Natural killer cell (primary cell): ENCODE measurements around the gene STEAP2. TPM values are rescaled to one million over a fixed set of nuclear protein-coding genes. Genes with fewer than 3 reads are reported as not detected.

ENCODE experiments used
- ATAC-seq, 3 donors: fragments of 150-1000 bp in 2 of 3; fragments of 200-7000 bp in 1 of 3; cut with Tn5 transposase; 1 replicate in 1 of 3; 2 replicates in 2 of 3; pipeline ENCODE4 v1.10.0; 2021; ENCODE audit warnings: mild to moderate bottlenecking in 2 of 3, moderate library complexity in 2 of 3
- DNase-seq, 2 donors: peaks; one replicate each; pipeline versions ENCODE4 v3.0.0 to v3.0.0-alpha.2; 2013 to 2021; ENCODE audit warnings: mixed read lengths in 1 of 2
- H3K27ac ChIP-seq: one replicate; pipeline ENCODE4 v1.5.1; 2013; ENCODE audit warnings: mild to moderate bottlenecking, low read length
- H3K27me3 ChIP-seq: one replicate; pipeline ENCODE4 v1.6.1; 2013; ENCODE audit warnings: low read length; ENCODE audit not compliant: control insufficient read depth, insufficient read depth
- H3K36me3 ChIP-seq: one replicate; pipeline ENCODE4 v1.6.1; 2013; ENCODE audit warnings: low read length; ENCODE audit not compliant: control insufficient read depth, insufficient read depth
- H3K4me1 ChIP-seq: one replicate; pipeline ENCODE4 v1.6.1; 2013; ENCODE audit warnings: low read length; ENCODE audit not compliant: control insufficient read depth, insufficient read depth
- H3K4me3 ChIP-seq: one replicate; pipeline ENCODE4 v1.5.1; 2013; ENCODE audit warnings: low read length
- H3K9me3 ChIP-seq: one replicate; pipeline ENCODE4 v1.6.1; 2013; ENCODE audit warnings: low read length; ENCODE audit not compliant: control insufficient read depth, insufficient read depth
- H3K27ac Mint-ChIP-seq, 2 donors: one replicate each; pipeline ENCODE4 v1.8.0; 2022; ENCODE audit warnings: mild to moderate bottlenecking in 2 of 2, mixed read lengths in 2 of 2, moderate library complexity in 1 of 2
- H3K27me3 Mint-ChIP-seq, 2 donors: one replicate each; pipeline ENCODE4 v1.8.0; 2022; ENCODE audit warnings: low read depth in 2 of 2, mixed read lengths in 2 of 2
- H3K36me3 Mint-ChIP-seq: one replicate; pipeline ENCODE4 v1.8.0; 2022; ENCODE audit warnings: mixed read lengths
- H3K4me1 Mint-ChIP-seq, 2 donors: one replicate each; pipeline ENCODE4 v1.8.0; 2022; ENCODE audit warnings: mixed read lengths in 2 of 2
- H3K4me3 Mint-ChIP-seq: one replicate; pipeline ENCODE4 v1.8.0; 2022; ENCODE audit warnings: mild to moderate bottlenecking, moderate library complexity, mixed read lengths
- H3K9me3 Mint-ChIP-seq, 2 donors: one replicate each; pipeline ENCODE4 v1.8.0; 2022; ENCODE audit warnings: mixed read lengths in 2 of 2
- WGBS: methylation state at CpG from one replicate; pipeline ENCODE4 v1.1.7; 2013; ENCODE audit warnings: missing lambda C conversion rate; ENCODE audit not compliant: insufficient coverage; 5-methylcytosine and 5-hydroxymethylcytosine counted together
- intact Hi-C: fragments of 100-400 bp; cut with micrococcal nuclease; formaldehyde crosslinking; loops from one replicate; pipeline ENCODE4 v1.14.2; 2022
- total RNA-seq, 4 donors: library from RNA; stranded (reverse); fragments of 120-200 nt in 1 of 4; gene quantifications; one replicate each; pipeline versions ENCODE4 v1.2.3 to v1.2.4, GENCODE V29; 2013 to 2022
- TF ChIP-seq, protein P1 (sequence below): fragments of 200-600 bp; IDR thresholded peaks from one replicate; pipeline ENCODE4 v1.8.0; 2022; ENCODE audit warnings: antibody characterized with exemption

STEAP2 gene
- total RNA-seq, 3 donors from 2014 or later (not counting 1 experiment from before 2014, with no cell fraction given) = 0.05 to 0.16 TPM; not detected in 1

DNA sequence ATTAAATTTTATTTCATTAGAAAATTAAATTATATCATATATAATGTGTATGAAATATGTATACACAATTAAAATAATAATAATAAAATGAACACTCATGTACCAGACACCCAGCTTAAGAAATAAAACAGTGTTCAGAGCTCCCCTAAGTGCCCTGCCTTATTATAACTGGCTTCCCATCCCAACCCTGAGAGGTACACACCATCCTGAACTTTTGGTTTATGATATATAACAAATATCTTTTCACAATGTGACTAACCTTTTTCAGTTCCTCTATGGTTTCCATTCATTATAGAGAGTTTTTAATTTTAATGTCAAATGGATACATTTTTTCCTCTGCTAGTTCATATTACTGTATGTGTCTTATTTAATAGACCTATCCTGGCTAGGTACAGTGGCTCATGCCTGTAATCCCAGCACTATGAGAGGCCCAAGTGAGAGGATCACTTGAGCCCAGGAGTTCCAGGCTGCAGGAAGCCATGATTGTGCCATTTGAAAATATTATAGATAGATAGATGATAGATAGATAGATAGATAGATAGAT, 24.0 kb upstream of the STEAP2 start:
- Histone ChIP-seq H3K9me3 (peaks cover 9% of the 10 kb centered on the region), H3K36me3 (no peaks in the 10 kb centered on the region), H3K4me3 (no peak overlapping the region), H3K27ac (no peak overlapping the region), H3K27me3 (no peaks in the 10 kb centered on the region), H3K4me1 (no peaks in the 10 kb centered on the region)
- Mint-ChIP-seq H3K4me1 (no peaks in the 10 kb centered on the region), H3K27me3 (no peaks in the 10 kb centered on the region), H3K9me3 (no peaks in the 10 kb centered on the region), H3K4me3 (no peak overlapping the region), H3K36me3 (no peaks in the 10 kb centered on the region), H3K27ac (no peak overlapping the region)
- TF ChIP-seq, protein P1, sequence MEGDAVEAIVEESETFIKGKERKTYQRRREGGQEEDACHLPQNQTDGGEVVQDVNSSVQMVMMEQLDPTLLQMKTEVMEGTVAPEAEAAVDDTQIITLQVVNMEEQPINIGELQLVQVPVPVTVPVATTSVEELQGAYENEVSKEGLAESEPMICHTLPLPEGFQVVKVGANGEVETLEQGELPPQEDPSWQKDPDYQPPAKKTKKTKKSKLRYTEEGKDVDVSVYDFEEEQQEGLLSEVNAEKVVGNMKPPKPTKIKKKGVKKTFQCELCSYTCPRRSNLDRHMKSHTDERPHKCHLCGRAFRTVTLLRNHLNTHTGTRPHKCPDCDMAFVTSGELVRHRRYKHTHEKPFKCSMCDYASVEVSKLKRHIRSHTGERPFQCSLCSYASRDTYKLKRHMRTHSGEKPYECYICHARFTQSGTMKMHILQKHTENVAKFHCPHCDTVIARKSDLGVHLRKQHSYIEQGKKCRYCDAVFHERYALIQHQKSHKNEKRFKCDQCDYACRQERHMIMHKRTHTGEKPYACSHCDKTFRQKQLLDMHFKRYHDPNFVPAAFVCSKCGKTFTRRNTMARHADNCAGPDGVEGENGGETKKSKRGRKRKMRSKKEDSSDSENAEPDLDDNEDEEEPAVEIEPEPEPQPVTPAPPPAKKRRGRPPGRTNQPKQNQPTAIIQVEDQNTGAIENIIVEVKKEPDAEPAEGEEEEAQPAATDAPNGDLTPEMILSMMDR = no peak
- DNase-seq (no peak), ATAC-seq (no peak)
- intact Hi-C loops = no loop called here

DNA sequence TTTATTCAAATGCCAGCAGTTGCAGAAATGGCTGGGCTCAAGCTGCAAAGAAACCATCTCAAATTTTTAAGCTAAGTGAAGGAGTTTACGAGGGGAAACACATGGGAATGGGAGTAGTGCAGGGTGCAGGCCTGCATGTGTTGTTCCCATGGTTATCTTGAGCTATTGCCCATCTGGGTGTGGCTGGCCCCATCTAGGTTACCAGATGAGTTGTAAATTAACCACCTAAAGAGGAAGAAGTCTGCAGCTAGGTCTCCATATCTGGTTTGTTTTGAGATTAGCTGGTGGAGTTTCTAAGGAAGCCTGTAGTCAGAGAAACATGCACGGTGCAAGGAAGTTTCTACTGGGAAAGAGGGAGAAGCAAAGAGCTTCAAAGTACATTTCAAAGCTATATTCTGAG, 23.3 kb upstream of the STEAP2 start:
- H3K4me3 Mint-ChIP-seq = no peak overlapping the region
- H3K27ac Mint-ChIP-seq = no peak overlapping the region
- 17% methylated on average over 2 of the region's 2 CpGs for WGBS

GRCh38 chr7:90190995-90191394, 20.5 kb upstream of the STEAP2 start:
- no peaks in the 10 kb centered on the region for H3K36me3 Mint-ChIP-seq
- no peaks in the 10 kb centered on the region for H3K4me1 ChIP-seq
- H3K4me3 Mint-ChIP-seq = no peak overlapping the region
- no peak overlapping the region for H3K4me3 ChIP-seq
- peaks cover 11% of the 10 kb centered on the region for H3K9me3 ChIP-seq
- H3K27me3 ChIP-seq = no peaks in the 10 kb centered on the region
- no peaks in the 10 kb centered on the region for H3K27me3 Mint-ChIP-seq
- ATAC-seq = no peak
- no peak overlapping the region for H3K27ac Mint-ChIP-seq
- H3K36me3 ChIP-seq = no peaks in the 10 kb centered on the region
- H3K4me1 Mint-ChIP-seq = no peaks in the 10 kb centered on the region
- no peak for DNase-seq
- no peak overlapping the region for H3K27ac ChIP-seq
- H3K9me3 Mint-ChIP-seq = peaks cover 0 to 2% of the 10 kb centered on the region in 2 donors
- TF ChIP-seq, protein P1 = no peak
- intact Hi-C loops = no loop called here

More for the DNA sequence above, 23.3 kb upstream of the STEAP2 start:
- TF ChIP-seq, protein P1 = no peak
- H3K4me1 Mint-ChIP-seq = no peaks in the 10 kb centered on the region
- peaks cover 11% of the 10 kb centered on the region for H3K9me3 ChIP-seq
- intact Hi-C loops = no loop called here
- no peak overlapping the region for H3K4me3 ChIP-seq
- H3K36me3 Mint-ChIP-seq = no peaks in the 10 kb centered on the region
- no peak overlapping the region for H3K27ac ChIP-seq
- H3K36me3 ChIP-seq = no peaks in the 10 kb centered on the region
- H3K4me1 ChIP-seq = no peaks in the 10 kb centered on the region
- no peaks in the 10 kb centered on the region for H3K9me3 Mint-ChIP-seq
- DNase-seq = no peak
- ATAC-seq = no peak
- H3K27me3 Mint-ChIP-seq = no peaks in the 10 kb centered on the region
- no peaks in the 10 kb centered on the region for H3K27me3 ChIP-seq

DNA sequence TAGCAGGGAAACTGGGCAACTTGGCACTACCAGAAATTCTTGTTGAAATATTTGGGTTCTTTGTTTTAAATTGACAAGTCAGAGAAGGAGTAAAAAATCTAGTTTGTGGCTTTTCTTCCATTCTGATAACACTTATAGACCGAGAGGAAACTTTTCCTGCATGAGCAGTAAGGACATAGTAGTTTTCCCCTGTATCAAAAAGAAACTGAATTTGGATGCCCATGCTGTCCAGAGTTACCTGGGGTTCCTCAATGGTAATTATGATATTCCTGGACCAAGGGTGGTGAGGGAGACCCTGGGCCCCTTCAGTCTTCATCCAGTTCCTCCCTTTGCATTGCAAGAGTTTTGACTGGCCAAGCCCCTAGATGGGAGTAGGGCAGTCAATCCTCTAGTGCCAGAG, 19.9 kb upstream of the STEAP2 start:
- H3K4me1 ChIP-seq = no peaks in the 10 kb centered on the region
- Mint-ChIP-seq H3K4me3 (no peak overlapping the region), H3K27ac (no peak overlapping the region), H3K36me3 (no peaks in the 10 kb centered on the region), H3K9me3 (peaks cover 0 to 4% of the 10 kb centered on the region in 2 donors), H3K27me3 (no peaks in the 10 kb centered on the region), H3K4me1 (no peaks in the 10 kb centered on the region)
- no peak for DNase-seq
- H3K36me3 ChIP-seq = no peaks in the 10 kb centered on the region
- peaks cover 11% of the 10 kb centered on the region for H3K9me3 ChIP-seq
- H3K4me3 ChIP-seq = no peak overlapping the region
- TF ChIP-seq, protein P1 = no peak
- no peak for ATAC-seq
- intact Hi-C loops = no loop called here
- WGBS = 100% methylated on average over 1 of the region's 1 CpG
- no peak overlapping the region for H3K27ac ChIP-seq
- no peaks in the 10 kb centered on the region for H3K27me3 ChIP-seq
